Suprapubic skin (tissue), 3 donors: ENCODE data around the gene KLK11.

ENCODE experiments used
- CTCF ChIP-seq, 2 donors: fragments of 200-600 bp in 1 of 2; fragments of 450-650 bp in 1 of 2; sonication (generic) in 1 of 2; IDR thresholded peaks; one replicate each; pipeline ENCODE4 v1.5.1; 2016 to 2019; ENCODE audit warnings: antibody characterized with exemption in 2 of 2, mild to moderate bottlenecking in 1 of 2, moderate library complexity in 1 of 2
- EP300 ChIP-seq: sonication (generic); formaldehyde crosslinking; IDR thresholded peaks from one replicate; pipeline ENCODE4 v1.6.1; 2017; ENCODE audit warnings: antibody characterized with exemption

- TF ChIP-seq CTCF (IDR thresholded peaks at IDR 0.05) (no peak), EP300 (no peak)
These were observed 5.4 kb upstream of the KLK11 start for GRCh38 chr19:51031880-51032225.
